ENCODE measurements around the gene ELFN2.

ELFN2 gene

DNA sequence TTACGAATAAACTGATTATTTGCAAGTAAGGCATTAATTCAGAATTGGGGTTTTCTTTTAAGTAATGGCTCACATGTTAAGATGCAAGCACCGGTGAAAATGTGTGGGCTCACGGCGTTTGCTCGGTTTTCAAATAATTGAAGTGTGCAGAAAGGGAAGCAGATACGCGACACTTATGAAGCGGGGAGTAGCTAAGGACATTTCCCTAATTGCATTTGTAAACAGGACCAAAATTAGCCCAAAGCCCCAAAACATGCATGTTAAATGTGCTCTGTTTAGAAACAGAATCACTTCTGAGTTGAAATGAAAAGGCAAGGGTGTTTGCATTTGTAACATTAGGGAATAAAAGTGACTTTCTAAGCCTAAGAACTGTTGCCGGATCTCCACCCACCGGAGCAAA lies 61.3 kb downstream of the ELFN2 start:
- peak overlapping the region; percentile 68 for H3K4me2 ChIP-seq (ENCODE audit: low read length)
- peak overlapping the region; percentile 66 for H3K27ac ChIP-seq (ENCODE audit: low read depth, low read length)
- no peaks in the 10 kb centered on the region for H3K27me3 ChIP-seq (ENCODE audit: control insufficient read depth, low read length)
- no peaks in the 10 kb centered on the region for H3K36me3 ChIP-seq (ENCODE audit: control insufficient read depth, low read length)
- H3K4me1 ChIP-seq (ENCODE audit: control insufficient read depth, low read length): peaks cover 56% of the 10 kb centered on the region
- H3K9me2 ChIP-seq (replicated peaks; ENCODE audit: control insufficient read depth, low read length): no peaks in the 10 kb centered on the region
- H3K79me2 ChIP-seq (ENCODE audit: control insufficient read depth, low read length): no peaks in the 10 kb centered on the region
- TF ChIP-seq EZH2phosphoT487 (IDR thresholded peaks at IDR 0.05; ENCODE audit: borderline replicate concordance, low read length): no peak
- TF ChIP-seq CTCF (IDR thresholded peaks at IDR 0.05; ENCODE audit: low read depth, low read length, poor library complexity, severe bottlenecking): no peak
- no peaks in the 10 kb centered on the region for H3K9me3 ChIP-seq (ENCODE audit: control insufficient read depth, insufficient read depth, low read length)
- H4K20me1 ChIP-seq (ENCODE audit: control insufficient read depth, insufficient read depth, low read depth, low read length): no peaks in the 10 kb centered on the region
- peak overlapping the region; percentile 55 for H3K4me3 ChIP-seq (ENCODE audit: low read length)
- no peaks in the 10 kb centered on the region for H3F3A ChIP-seq (ENCODE audit: control insufficient read depth, insufficient read depth)

- H3K79me2 ChIP-seq (ENCODE audit: control insufficient read depth, low read length): no peaks in the 10 kb centered on the region
- no peaks in the 10 kb centered on the region for H4K20me1 ChIP-seq (ENCODE audit: control insufficient read depth, insufficient read depth, low read depth, low read length)
- H3K27me3 ChIP-seq (ENCODE audit: control insufficient read depth, low read length): no peaks in the 10 kb centered on the region
- no peak overlapping the region for H3K27ac ChIP-seq (ENCODE audit: low read depth, low read length)
- H3K4me1 ChIP-seq (ENCODE audit: control insufficient read depth, low read length): peaks cover 36% of the 10 kb centered on the region
- no peaks in the 10 kb centered on the region for H3K36me3 ChIP-seq (ENCODE audit: control insufficient read depth, low read length)
- H3F3A ChIP-seq (ENCODE audit: control insufficient read depth, insufficient read depth): no peaks in the 10 kb centered on the region
- no peak for TF ChIP-seq CTCF (IDR thresholded peaks at IDR 0.05; ENCODE audit: low read depth, low read length, poor library complexity, severe bottlenecking)
- TF ChIP-seq EZH2phosphoT487 (IDR thresholded peaks at IDR 0.05; ENCODE audit: borderline replicate concordance, low read length): no peak
- no peak overlapping the region for H3K4me3 ChIP-seq (ENCODE audit: low read length)
- no peaks in the 10 kb centered on the region for H3K9me3 ChIP-seq (ENCODE audit: control insufficient read depth, insufficient read depth, low read length)
- H3K9me2 ChIP-seq (replicated peaks; ENCODE audit: control insufficient read depth, low read length): no peaks in the 10 kb centered on the region
- H3K4me2 ChIP-seq (ENCODE audit: low read length): no peak overlapping the region
These were observed 63.9 kb downstream of the ELFN2 start for GRCh38 chr22:37363261-37363992.

DNA sequence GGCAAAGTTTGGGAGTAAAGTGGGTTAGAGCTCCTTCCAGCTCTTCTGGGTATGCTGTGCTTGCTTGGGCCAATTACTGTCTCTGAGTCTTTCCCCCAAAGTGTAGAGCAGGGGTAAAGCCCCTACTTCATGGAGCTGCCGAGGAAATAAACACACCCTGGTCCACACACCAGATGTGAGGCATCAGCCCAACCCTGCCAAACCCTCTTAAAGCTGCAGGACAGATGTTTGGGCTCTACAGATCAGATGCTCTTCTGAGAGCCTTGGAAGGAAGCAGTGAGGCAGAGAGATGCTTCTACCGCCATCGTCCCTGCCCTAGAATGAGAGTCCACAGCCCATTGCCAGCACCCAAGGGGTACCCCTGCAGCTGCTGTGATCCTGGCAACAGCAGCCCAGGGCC lies 64.7 kb downstream of the ELFN2 start:
- no peak overlapping the region for H3K4me2 ChIP-seq (ENCODE audit: low read length)
- TF ChIP-seq EZH2phosphoT487 (IDR thresholded peaks at IDR 0.05; ENCODE audit: borderline replicate concordance, low read length) (no peak), CTCF (IDR thresholded peaks at IDR 0.05; ENCODE audit: low read depth, low read length, poor library complexity, severe bottlenecking) (no peak)
- H3K4me1 ChIP-seq (ENCODE audit: control insufficient read depth, low read length): peaks cover 36% of the 10 kb centered on the region
- H3K36me3 ChIP-seq (ENCODE audit: control insufficient read depth, low read length): no peaks in the 10 kb centered on the region
- no peaks in the 10 kb centered on the region for H3K27me3 ChIP-seq (ENCODE audit: control insufficient read depth, low read length)
- H3K27ac ChIP-seq (ENCODE audit: low read depth, low read length): no peak overlapping the region
- H3K4me3 ChIP-seq (ENCODE audit: low read length): no peak overlapping the region
- H3K9me2 ChIP-seq (replicated peaks; ENCODE audit: control insufficient read depth, low read length): no peaks in the 10 kb centered on the region
- no peaks in the 10 kb centered on the region for H3K79me2 ChIP-seq (ENCODE audit: control insufficient read depth, low read length)
- no peaks in the 10 kb centered on the region for H4K20me1 ChIP-seq (ENCODE audit: control insufficient read depth, insufficient read depth, low read depth, low read length)
- H3F3A ChIP-seq (ENCODE audit: control insufficient read depth, insufficient read depth): no peaks in the 10 kb centered on the region
- no peaks in the 10 kb centered on the region for H3K9me3 ChIP-seq (ENCODE audit: control insufficient read depth, insufficient read depth, low read length)

All from DOHH2 (cell line).